ENCODE results near the gene RAB44.

GRCh38 chr6:36706339-36706738 is 8.7 kb downstream of the RAB44 start:
- TF ChIP-seq, protein P1, sequence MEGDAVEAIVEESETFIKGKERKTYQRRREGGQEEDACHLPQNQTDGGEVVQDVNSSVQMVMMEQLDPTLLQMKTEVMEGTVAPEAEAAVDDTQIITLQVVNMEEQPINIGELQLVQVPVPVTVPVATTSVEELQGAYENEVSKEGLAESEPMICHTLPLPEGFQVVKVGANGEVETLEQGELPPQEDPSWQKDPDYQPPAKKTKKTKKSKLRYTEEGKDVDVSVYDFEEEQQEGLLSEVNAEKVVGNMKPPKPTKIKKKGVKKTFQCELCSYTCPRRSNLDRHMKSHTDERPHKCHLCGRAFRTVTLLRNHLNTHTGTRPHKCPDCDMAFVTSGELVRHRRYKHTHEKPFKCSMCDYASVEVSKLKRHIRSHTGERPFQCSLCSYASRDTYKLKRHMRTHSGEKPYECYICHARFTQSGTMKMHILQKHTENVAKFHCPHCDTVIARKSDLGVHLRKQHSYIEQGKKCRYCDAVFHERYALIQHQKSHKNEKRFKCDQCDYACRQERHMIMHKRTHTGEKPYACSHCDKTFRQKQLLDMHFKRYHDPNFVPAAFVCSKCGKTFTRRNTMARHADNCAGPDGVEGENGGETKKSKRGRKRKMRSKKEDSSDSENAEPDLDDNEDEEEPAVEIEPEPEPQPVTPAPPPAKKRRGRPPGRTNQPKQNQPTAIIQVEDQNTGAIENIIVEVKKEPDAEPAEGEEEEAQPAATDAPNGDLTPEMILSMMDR (IDR thresholded peaks at IDR 0.05): no peak
- no peak for TF ChIP-seq EZH2 (IDR thresholded peaks at IDR 0.05; ENCODE audit: borderline replicate concordance, insufficient read depth, low read depth, low read length, poor library complexity, severe bottlenecking)
